ENCODE results near the gene ITSN2. TPM values are rescaled to one million over a fixed set of nuclear protein-coding genes. Genes with fewer than 3 reads are reported as not detected.

The ITSN2 gene
- total and polyA plus RNA-seq, 4 donors = 10.1 to 32.4 (median 21.6) TPM

- H3K4me3 ChIP-seq (ENCODE audit: low read depth in 1 of 3, low read length in 3 of 3) = no peak overlapping the region
- H3K4me1 ChIP-seq (ENCODE audit: control insufficient read depth in 4 of 4, insufficient read depth in 4 of 4, low read length in 3 of 4) = peaks cover 0 to 5% (median 2%) of the 10 kb centered on the region in 4 donors
- DNase-seq (ENCODE audit: low spot score) = no peak
- TF ChIP-seq HNF4G (IDR thresholded peaks at IDR 0.05) = no peak
- TF ChIP-seq EGR1 (IDR thresholded peaks at IDR 0.05; ENCODE audit: low read depth in 2 of 2) = no peak
- TF ChIP-seq RXRA (IDR thresholded peaks at IDR 0.05) = no peak
- no peak for TF ChIP-seq MAX (IDR thresholded peaks at IDR 0.05)
- no peak for TF ChIP-seq GABPA (IDR thresholded peaks at IDR 0.05 in 1 of 2, conservative IDR thresholded peaks at IDR 0.05 in 1 of 2)
- no peak for TF ChIP-seq HNF4A (conservative IDR thresholded peaks at IDR 0.05)
- TF ChIP-seq TAF1 (conservative IDR thresholded peaks at IDR 0.05) = no peak
- TF ChIP-seq ZBTB33 (IDR thresholded peaks at IDR 0.05) = no peak
- TF ChIP-seq NR2F2 (IDR thresholded peaks at IDR 0.05) = no peak
- TF ChIP-seq, protein P1, sequence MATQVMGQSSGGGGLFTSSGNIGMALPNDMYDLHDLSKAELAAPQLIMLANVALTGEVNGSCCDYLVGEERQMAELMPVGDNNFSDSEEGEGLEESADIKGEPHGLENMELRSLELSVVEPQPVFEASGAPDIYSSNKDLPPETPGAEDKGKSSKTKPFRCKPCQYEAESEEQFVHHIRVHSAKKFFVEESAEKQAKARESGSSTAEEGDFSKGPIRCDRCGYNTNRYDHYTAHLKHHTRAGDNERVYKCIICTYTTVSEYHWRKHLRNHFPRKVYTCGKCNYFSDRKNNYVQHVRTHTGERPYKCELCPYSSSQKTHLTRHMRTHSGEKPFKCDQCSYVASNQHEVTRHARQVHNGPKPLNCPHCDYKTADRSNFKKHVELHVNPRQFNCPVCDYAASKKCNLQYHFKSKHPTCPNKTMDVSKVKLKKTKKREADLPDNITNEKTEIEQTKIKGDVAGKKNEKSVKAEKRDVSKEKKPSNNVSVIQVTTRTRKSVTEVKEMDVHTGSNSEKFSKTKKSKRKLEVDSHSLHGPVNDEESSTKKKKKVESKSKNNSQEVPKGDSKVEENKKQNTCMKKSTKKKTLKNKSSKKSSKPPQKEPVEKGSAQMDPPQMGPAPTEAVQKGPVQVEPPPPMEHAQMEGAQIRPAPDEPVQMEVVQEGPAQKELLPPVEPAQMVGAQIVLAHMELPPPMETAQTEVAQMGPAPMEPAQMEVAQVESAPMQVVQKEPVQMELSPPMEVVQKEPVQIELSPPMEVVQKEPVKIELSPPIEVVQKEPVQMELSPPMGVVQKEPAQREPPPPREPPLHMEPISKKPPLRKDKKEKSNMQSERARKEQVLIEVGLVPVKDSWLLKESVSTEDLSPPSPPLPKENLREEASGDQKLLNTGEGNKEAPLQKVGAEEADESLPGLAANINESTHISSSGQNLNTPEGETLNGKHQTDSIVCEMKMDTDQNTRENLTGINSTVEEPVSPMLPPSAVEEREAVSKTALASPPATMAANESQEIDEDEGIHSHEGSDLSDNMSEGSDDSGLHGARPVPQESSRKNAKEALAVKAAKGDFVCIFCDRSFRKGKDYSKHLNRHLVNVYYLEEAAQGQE (IDR thresholded peaks at IDR 0.05) = no peak
- TF ChIP-seq FOXA1 (IDR thresholded peaks at IDR 0.05) = no peak
- TF ChIP-seq CTCF (IDR thresholded peaks at IDR 0.05; ENCODE audit: low read depth, low read length, missing input control) = no peak
- TF ChIP-seq SP1 (IDR thresholded peaks at IDR 0.05) = no peak
- TF ChIP-seq YY1 (IDR thresholded peaks at IDR 0.05) = no peak
- no peak for TF ChIP-seq ATF3 (IDR thresholded peaks at IDR 0.05)
- no peak for TF ChIP-seq JUND (IDR thresholded peaks at IDR 0.05)
- TF ChIP-seq RAD21 (IDR thresholded peaks at IDR 0.05) = no peak
- TF ChIP-seq FOXA2 (IDR thresholded peaks at IDR 0.05) = no peak
- H3K9ac ChIP-seq (ENCODE audit: low read depth in 1 of 2, low read length in 2 of 2) = no peak overlapping the region
- H3K27ac ChIP-seq (ENCODE audit: low read depth in 1 of 2, low read length in 2 of 2) = no peak overlapping the region
- WGBS = 100% methylated on average over 3 of the region's 3 CpGs
- peaks cover 5 to 29% (median 19%) of the 10 kb centered on the region in 4 donors for H3K36me3 ChIP-seq (ENCODE audit: control insufficient read depth in 4 of 4, insufficient read depth in 3 of 4, low read depth in 1 of 4, low read length in 3 of 4)
- no peaks in the 10 kb centered on the region for H3K9me3 ChIP-seq (ENCODE audit: control insufficient read depth in 4 of 4, low read length in 3 of 4)
- H3K27me3 ChIP-seq (ENCODE audit: control insufficient read depth in 4 of 4, insufficient read depth in 4 of 4, low read length in 3 of 4) = no peaks in the 10 kb centered on the region
Measured at GRCh38 chr2:24269265-24269664, 91.1 kb downstream of the ITSN2 start.
